ENCODE measurements around the gene DENND1A.

The DENND1A gene

GRCh38 chr9:123411191-123411590, 518.7 kb downstream of the DENND1A start:
- no peak for TF ChIP-seq CTCF (IDR thresholded peaks at IDR 0.05; ENCODE audit: low read depth, low read length)
- H3K4me3 ChIP-seq (ENCODE audit: low read depth, low read length), result no peak overlapping the region

- H3K4me3 ChIP-seq (ENCODE audit: low read depth, low read length), result no peak overlapping the region
- no peak for TF ChIP-seq CTCF (IDR thresholded peaks at IDR 0.05; ENCODE audit: low read depth, low read length)
Observed at GRCh38 chr9:123410281-123410910, 519.5 kb downstream of the DENND1A start.

GRCh38 chr9:123408313-123409262, 521.3 kb downstream of the DENND1A start:
- H3K4me3 ChIP-seq (ENCODE audit: low read depth, low read length), result no peak overlapping the region

GRCh38 chr9:123407217-123407851, 522.6 kb downstream of the DENND1A start:
- no peak for TF ChIP-seq CTCF (IDR thresholded peaks at IDR 0.05; ENCODE audit: low read depth, low read length)

More at GRCh38 chr9:123408313-123409262, 521.3 kb downstream of the DENND1A start:
- TF ChIP-seq CTCF (IDR thresholded peaks at IDR 0.05; ENCODE audit: low read depth, low read length), result no peak

GRCh38 chr9:123406691-123407216, 523.2 kb downstream of the DENND1A start:
- TF ChIP-seq CTCF (IDR thresholded peaks at IDR 0.05; ENCODE audit: low read depth, low read length), result no peak
- no peak overlapping the region for H3K4me3 ChIP-seq (ENCODE audit: low read depth, low read length)

More at GRCh38 chr9:123407217-123407851, 522.6 kb downstream of the DENND1A start:
- no peak overlapping the region for H3K4me3 ChIP-seq (ENCODE audit: low read depth, low read length)

GRCh38 chr9:123406016-123406415, 523.9 kb downstream of the DENND1A start:
- H3K4me3 ChIP-seq (ENCODE audit: low read depth, low read length), result no peak overlapping the region
- TF ChIP-seq CTCF (IDR thresholded peaks at IDR 0.05; ENCODE audit: low read depth, low read length), result no peak
